NB4 (cell line): ENCODE data around the gene NCOA4.
"Not testable (repeated sequence)": the region's sequence is repeated elsewhere in the genome, so short reads cannot be mapped to it uniquely, and the experiment has no call there.

Source experiments
- DNase-seq: peaks from one replicate; pipeline ENCODE4 v3.0.0; 2010; ENCODE audit warnings: low read depth
- H3K4me3 ChIP-seq: one replicate; pipeline ENCODE4 v1.5.1; 2011; ENCODE audit warnings: mild to moderate bottlenecking, low read depth, low read length, moderate library complexity
- MYC ChIP-seq: IDR thresholded peaks from 2 replicates; pipeline ENCODE4 v1.6.1; 2011; ENCODE audit warnings: low read depth, low read length
- POLR2A ChIP-seq: IDR thresholded peaks from 2 replicates; pipeline ENCODE4 v1.6.1; 2011; ENCODE audit warnings: mild to moderate bottlenecking; ENCODE audit not compliant: insufficient read length; ENCODE audit errors: extremely low read depth
- TF ChIP-seq, protein P1 (sequence below): IDR thresholded peaks from 2 replicates; pipeline ENCODE4 v1.6.1; 2011; ENCODE audit warnings: low read depth, low read length
- TF ChIP-seq, protein P2 (sequence below): IDR thresholded peaks from one replicate; pipeline ENCODE4 v1.5.1; 2012; ENCODE audit warnings: low read depth, low read length

NCOA4 gene

GRCh38 chr10:45997557-45997956 lies 32.9 kb downstream of the NCOA4 start:
- no peak overlapping the region for H3K4me3 ChIP-seq
- no peak for DNase-seq
- TF ChIP-seq POLR2A, result no peak
- TF ChIP-seq, protein P1, sequence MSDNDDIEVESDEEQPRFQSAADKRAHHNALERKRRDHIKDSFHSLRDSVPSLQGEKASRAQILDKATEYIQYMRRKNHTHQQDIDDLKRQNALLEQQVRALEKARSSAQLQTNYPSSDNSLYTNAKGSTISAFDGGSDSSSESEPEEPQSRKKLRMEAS, result no peak

DNA sequence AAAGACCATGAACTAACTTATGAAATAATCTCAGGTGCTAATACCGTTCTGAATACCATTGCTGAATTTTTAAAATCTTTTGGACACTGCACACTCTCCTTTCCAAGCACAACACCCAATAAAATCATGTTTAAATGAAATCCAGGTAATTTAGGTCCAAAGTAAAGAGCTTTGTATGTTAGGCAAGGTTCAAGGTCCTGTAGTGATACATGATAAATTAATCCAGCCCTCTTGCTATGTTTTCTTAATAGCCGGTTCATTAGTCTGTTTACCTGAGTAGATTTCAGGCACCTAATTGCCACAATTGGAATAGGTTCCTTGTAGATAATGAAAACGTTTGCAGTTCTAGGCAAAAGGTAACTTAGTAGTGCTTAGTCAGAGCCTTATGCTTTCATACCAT lies 44.8 kb downstream of the NCOA4 start:
- DNase-seq, H3K4me3 ChIP-seq: not testable (repeated sequence)

- H3K4me3 ChIP-seq, DNase-seq: not testable (repeated sequence)
Measured at GRCh38 chr10:45984473-45984872, 46.0 kb downstream of the NCOA4 start.

DNA sequence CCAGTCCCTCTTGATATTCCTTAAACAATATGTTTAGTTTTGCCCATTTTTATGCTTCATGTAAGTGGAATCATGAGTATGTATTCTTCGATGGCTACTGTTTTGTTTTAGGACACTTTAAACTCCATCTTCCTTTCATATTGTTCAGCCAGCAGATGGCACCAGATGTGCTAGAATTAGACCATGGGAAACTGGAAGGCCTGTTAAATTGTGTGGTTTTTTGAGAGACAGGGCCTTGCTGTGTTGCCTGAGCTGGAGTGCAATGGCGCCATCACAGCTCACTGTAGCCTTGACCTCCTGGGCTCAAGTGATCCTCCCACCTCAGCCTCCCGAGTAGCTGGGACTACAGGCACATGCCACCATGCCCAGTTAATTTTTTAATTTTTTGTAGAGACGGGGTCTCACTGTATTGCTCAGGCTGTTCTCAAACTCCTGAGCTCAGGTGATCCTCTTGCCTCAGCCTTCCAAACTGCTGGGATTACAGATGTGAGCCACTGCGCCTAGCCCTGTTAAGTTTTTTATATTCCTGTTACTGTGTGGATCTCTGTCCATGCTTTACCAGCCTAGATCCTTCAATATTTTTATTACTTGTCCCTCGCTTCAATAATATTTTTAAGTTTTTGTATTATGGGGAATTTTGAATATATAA lies 46.8 kb downstream of the NCOA4 start:
- DNase-seq, result peak; percentile 76
- TF ChIP-seq, protein P2, sequence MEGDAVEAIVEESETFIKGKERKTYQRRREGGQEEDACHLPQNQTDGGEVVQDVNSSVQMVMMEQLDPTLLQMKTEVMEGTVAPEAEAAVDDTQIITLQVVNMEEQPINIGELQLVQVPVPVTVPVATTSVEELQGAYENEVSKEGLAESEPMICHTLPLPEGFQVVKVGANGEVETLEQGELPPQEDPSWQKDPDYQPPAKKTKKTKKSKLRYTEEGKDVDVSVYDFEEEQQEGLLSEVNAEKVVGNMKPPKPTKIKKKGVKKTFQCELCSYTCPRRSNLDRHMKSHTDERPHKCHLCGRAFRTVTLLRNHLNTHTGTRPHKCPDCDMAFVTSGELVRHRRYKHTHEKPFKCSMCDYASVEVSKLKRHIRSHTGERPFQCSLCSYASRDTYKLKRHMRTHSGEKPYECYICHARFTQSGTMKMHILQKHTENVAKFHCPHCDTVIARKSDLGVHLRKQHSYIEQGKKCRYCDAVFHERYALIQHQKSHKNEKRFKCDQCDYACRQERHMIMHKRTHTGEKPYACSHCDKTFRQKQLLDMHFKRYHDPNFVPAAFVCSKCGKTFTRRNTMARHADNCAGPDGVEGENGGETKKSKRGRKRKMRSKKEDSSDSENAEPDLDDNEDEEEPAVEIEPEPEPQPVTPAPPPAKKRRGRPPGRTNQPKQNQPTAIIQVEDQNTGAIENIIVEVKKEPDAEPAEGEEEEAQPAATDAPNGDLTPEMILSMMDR, result peak; percentile 14
- not testable (repeated sequence) for H3K4me3 ChIP-seq

DNA sequence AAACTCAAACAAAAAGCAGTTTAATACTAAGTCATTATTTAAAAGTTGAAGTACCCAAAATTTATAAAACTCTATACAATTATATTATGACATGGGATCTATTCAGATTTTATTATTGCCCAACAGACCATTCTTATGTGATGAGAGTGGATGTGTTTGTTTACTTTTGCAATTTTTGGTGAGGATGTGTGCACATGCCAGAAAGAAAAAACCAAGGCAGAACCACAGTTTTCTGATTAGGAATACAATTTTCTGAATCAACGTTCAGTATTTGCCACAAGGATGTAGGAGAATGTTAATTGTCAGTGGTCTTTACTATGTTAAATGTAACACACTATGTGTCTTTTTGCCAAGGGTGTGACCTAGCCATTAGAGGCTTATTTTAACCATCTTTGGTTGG lies 49.1 kb downstream of the NCOA4 start:
- not testable (repeated sequence) for H3K4me3 ChIP-seq, DNase-seq

- not testable (repeated sequence) for DNase-seq, H3K4me3 ChIP-seq
Measured at GRCh38 chr10:45978554-45978953, 51.9 kb downstream of the NCOA4 start.

DNA sequence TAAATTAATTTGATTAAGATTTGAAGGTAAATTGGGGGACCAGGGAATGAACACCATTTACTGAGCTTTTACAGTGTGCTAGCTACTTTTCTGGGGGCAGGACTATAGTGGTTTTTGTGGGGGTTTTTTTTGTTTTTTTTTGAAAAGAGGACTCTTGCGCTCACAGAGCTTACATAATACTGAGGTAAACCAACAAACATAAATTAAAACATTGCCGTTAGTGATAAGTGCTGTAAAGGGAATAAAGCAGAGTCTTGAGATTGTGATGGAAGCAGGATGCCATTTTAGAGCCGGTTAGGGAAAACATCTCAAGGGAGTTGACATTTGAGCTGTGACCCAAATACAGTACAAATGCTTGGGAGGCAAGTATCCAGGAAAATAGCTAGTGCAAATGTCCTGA lies 56.4 kb downstream of the NCOA4 start:
- peak; percentile 24 for DNase-seq
- H3K4me3 ChIP-seq, result peak overlapping the region; percentile 87

DNA sequence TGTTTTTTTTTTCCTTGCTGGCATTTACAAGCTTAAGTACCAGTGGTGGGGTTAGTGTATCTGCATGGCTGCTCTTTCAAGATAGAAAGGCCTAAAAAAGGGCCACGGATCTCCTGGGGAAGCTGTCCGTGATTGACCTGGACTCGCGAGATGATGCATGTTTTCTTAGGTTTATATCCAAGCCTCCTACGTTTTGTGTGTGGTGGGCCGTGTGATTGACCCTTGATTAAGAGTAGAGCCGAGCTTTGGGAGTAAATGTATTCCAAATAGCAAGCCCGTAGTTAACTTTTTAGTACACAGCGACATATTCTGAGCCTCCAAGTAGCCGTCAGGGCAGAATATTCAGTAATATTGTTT lies 57.6 kb downstream of the NCOA4 start:
- peak overlapping the region; percentile 87 for H3K4me3 ChIP-seq
- peak; percentile 34 for DNase-seq

- peak; percentile 91 for DNase-seq
- TF ChIP-seq POLR2A, result peak; percentile 52
- TF ChIP-seq, protein P1, result peak; percentile 62
- peak; percentile 72 for TF ChIP-seq MYC
- peak within 1 kb of the TSS; percentile 87 for H3K4me3 ChIP-seq
Measured at GRCh38 chr10:45972106-45972812, 58.2 kb downstream of the NCOA4 start, which contains the start of gene TIMM23. TSS of gene TIMM23 (plus strand) at chr10:45972489. CDS start at chr10:45972625, 136 bp downstream.

- peak; percentile 27 for DNase-seq
- peak overlapping the region; percentile 87 for H3K4me3 ChIP-seq
Measured at GRCh38 chr10:45971742-45972105, 58.7 kb downstream of the NCOA4 start.

GRCh38 chr10:45971019-45971418 lies 59.4 kb downstream of the NCOA4 start:
- not testable (repeated sequence) for DNase-seq
- H3K4me3 ChIP-seq, result peak overlapping the region; percentile 87

DNA sequence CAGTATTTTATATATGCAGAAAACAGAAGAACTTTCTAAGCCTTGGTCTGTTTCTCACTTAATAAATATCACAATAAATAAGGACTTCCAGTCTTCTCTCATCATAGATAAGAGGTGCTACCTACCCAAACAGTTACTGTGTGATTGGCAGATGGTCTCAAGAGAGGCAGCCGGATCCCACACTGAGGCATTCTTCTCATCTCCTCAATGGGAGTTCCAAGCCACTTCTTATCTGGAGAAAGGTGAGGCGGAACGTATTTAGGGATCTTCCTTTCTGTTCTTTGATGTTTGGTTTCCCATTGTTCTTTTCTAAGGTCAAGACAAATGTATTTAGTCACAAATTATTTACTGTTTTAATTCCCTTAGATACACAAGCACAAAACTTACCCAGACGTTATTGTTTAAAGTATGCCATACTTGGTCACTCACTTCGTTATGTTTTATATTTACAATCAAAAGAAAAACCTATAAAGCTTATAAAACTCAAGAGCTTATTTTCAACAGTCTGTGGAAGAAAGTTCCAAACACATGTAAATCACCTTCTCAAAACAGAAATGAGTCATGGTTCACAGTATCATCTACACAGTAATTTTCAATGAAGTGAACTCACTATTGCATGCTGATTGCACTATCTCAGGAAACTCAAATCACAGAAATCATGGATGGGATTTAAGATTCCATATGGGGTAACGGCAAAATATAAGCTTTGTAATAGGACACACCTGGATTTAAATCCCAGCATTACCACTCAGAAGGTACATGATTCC lies 67.6 kb downstream of the NCOA4 start:
- not testable (repeated sequence) for H3K4me3 ChIP-seq, DNase-seq

DNA sequence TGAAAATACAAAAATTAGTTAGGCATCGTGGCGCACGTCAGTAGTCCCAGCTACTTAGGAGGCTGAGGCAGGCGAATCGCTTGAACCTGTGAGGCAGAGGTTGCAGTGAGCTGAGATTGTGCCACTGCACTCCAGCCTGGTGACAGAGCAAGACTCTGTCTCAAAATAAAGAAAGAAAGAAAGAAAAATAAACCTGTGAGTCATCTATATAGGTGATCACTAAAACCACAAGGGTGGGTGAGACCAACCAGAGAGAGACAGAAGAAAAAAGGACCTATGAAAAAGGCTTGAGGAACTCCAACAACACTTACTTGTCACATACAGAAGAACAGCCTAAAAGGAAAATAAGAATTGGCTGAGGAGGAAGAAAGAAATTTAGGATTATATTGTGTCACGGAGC lies 72.5 kb downstream of the NCOA4 start:
- not testable (repeated sequence) for DNase-seq, H3K4me3 ChIP-seq

DNA sequence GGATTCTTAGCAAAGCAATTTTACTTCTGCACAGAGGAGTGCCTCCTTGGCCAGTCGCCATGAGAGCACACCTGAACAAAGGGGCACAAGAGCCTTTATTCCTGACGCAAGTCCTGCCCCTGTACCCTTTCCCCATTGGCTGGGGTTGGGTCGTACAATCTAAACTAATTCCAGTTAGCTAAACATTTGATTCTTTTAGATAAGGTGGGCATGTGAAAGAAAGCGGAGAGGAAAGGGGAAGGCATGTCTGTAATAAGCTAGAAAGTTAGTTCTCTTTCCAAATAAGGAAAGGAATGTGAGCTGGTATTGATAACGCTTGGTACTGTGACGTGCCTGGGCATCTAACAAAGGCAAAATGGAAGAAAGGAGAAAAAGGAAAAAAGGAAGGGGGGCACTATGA lies 73.8 kb downstream of the NCOA4 start:
- DNase-seq, H3K4me3 ChIP-seq: not testable (repeated sequence)
